SW 1271 (cell line): ENCODE data around the gene ZBTB48.
A peak's percentile ranks its signal among the peaks of the same experiment; 100 is the strongest.

ENCODE experiments used
- DNase-seq, 2 experiments: peaks; one replicate each; lab custom pipeline; 2025; lab: John Stamatoyannopoulos, UW

The ZBTB48 gene

GRCh38 chr1:6612641-6613360, 33.0 kb downstream of the ZBTB48 start:
- peak in 1 of 2 experiments; percentile 49 for DNase-seq

DNA sequence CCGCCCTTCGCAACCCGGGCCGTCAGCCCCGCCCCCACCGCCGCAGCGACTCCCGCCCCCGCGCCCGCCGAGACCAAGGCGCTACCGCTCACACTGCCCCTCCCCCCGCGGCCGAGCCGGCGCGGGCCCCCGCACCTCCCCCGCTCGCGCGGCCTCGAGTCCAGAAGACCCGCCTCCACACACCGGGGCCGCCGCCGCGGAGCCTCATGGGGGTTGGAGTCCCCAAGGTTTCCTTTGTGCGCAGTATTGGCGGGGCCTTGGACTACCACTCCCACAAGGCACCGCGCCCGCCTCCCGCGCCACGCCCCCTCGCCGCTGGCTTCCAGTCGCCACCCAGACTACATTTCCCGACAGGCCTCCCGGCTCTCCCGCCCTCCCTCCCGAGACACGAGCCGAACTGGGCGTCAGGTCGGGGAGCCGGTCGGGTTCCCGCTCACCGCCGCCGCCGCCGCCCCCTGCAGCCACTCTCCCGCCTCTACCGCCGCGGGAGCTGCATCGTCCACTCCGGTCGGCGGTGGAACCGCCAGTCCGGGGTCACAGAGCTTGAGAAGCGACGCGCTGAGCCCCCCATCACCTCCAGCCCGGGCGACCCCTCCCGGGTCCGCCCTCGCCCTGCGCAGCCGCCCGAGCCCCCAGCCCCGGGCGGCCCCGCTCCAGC, 33.7 kb downstream of the ZBTB48 start, which contains the start of gene PHF13:
PHF13 (plus strand) TSS at position 371 of the 658 bp plus-strand sequence. CDS start 336 bp downstream, outside the sequence.
- DNase-seq, result peak; percentile 94 to 95

GRCh38 chr1:6614019-6614928, 34.5 kb downstream of the ZBTB48 start:
- DNase-seq, result no peak

- no peak for DNase-seq
These were observed 35.4 kb downstream of the ZBTB48 start for GRCh38 chr1:6614929-6615785.

- DNase-seq, result no peak
These were observed 39.3 kb downstream of the ZBTB48 start for GRCh38 chr1:6619045-6619444.

- no peak for DNase-seq
These were observed 41.9 kb downstream of the ZBTB48 start for GRCh38 chr1:6621429-6622391.

- no peak for DNase-seq
These were observed 42.8 kb downstream of the ZBTB48 start for GRCh38 chr1:6622396-6623152.

DNA sequence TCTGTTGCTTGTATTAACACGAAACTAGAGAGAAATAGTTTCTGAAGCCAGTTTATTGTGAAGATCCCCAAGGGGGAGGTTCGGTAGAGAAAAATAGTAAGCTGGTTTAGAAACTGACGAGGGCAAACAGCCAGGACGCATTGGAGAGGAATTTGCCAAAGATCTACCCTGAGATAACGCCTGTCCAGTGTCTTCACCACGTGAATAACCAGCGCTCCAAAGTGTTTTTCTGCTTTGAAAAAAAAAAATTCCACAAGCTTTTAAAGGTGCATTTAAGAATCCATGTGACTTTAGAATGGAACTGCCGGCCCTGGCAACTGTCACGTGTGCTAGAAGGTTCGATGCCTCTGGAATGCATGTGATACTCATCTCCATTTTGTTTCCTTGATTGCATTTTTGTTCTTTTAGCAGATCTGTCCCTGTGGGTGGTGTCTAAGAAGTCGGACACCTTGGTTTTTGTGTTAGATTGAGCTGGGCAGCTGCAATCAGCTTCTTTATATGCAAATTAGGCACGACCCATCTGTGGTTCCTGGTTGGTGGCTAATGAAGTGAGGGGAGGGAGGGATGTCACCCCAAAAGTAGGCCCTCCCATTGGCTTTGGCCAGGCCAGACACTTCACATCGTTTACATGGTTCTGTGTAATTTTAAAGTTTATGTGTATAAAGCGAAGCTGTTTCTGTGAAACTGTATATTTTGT, 43.6 kb downstream of the ZBTB48 start:
- DNase-seq, result no peak

- peak; percentile 56 to 75 for DNase-seq
These were observed 45.2 kb downstream of the ZBTB48 start, which contains the start of gene THAP3 for GRCh38 chr1:6624710-6625583. Gene THAP3, plus strand, starts transcription at chr1:6624868. Its CDS starts 351 bp downstream, at chr1:6625219.

DNA sequence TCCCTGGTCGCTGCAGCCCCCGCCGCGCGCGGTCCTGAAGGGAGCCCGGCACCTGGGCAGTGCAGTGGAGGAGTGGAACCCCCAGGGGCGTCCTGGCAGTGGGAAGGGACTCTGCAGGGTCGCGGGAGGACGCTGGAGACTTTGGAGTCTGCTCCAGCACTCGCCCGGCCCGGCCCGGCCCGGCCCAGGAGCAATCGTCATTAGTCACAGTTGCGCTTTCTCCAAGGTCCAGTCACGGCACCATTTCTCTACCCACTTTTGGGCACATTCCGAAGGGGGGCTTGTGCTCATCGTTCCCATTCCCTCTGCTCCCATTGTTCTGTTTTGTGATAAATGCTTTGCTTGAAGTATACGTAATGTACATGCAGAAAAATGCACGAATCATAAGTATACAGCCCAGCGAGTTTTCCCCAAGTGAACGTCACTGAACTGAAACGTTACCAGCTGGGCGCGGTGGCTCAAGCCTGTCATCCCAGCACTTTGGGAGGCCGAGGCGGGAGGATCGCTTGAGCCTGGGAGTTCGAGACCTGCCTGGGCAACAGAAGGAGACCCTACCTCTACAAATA, 45.9 kb downstream of the ZBTB48 start:
- no peak for DNase-seq

GRCh38 chr1:6627031-6627430, 47.2 kb downstream of the ZBTB48 start:
- no peak for DNase-seq

DNA sequence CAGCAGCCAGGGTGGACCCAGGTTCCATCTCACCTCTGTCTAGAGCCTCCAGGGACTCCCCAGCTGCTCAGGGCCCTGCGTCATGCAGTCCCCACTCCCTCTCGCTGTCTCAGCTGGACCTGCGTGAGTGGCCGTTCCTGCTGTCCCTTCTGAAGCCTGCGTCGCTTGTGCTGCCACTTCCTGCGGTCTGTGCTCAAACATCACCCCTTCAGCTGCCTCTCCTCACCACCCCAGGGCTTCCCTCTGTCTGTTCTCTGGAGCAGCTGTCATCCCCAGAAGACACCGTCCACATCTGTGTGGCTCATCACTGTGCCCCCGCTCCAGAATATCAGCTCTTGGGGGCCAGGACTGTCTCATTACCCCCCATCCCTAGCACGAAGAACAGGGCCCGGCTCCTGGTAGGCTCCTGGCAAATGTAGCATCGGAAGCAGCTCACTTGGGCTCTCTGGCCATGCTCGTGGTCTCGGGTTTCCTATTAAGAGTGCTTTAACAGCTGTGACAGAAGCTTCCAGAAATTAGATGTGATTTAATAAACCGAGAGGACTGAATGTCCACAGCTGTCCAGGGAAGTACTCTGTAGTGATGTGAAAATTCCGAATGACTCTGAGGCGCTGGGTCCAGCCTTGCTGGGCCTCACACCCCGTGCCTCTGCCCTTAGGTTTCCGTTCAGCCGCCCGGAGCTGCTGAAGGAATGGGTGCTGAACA, 48.2 kb downstream of the ZBTB48 start:
- no peak for DNase-seq

- no peak for DNase-seq
These were observed 49.2 kb downstream of the ZBTB48 start for GRCh38 chr1:6628971-6629479.

DNA sequence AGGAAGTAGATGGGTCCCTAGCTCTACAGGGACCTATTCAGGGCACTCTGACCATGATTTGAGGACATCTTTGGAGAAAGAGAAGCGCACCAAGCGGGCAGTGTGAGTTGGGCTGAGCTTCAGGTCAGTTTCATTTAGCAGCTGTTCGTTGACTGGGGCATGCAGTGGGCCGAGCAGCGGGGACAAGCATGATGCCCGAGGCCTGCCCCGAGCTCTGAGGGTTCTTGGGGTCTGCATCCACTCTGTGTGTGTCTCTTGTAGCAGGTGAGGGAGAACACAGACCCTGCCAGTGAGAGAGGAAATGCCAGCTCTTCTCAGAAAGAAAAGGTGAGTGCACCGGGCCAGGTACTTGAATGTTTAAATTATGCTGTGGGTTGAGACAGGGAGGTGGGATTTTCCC, 50.2 kb downstream of the ZBTB48 start:
- no peak for DNase-seq

- no peak for DNase-seq
These were observed 51.3 kb downstream of the ZBTB48 start for GRCh38 chr1:6631058-6631457.
